ENCODE data around the gene NT5DC2. TPM values are rescaled to one million over a fixed set of nuclear protein-coding genes. Genes with fewer than 3 reads are reported as not detected.

NT5DC2 gene
- total RNA-seq, 1 donor from 2014 or later: 309 TPM

DNA sequence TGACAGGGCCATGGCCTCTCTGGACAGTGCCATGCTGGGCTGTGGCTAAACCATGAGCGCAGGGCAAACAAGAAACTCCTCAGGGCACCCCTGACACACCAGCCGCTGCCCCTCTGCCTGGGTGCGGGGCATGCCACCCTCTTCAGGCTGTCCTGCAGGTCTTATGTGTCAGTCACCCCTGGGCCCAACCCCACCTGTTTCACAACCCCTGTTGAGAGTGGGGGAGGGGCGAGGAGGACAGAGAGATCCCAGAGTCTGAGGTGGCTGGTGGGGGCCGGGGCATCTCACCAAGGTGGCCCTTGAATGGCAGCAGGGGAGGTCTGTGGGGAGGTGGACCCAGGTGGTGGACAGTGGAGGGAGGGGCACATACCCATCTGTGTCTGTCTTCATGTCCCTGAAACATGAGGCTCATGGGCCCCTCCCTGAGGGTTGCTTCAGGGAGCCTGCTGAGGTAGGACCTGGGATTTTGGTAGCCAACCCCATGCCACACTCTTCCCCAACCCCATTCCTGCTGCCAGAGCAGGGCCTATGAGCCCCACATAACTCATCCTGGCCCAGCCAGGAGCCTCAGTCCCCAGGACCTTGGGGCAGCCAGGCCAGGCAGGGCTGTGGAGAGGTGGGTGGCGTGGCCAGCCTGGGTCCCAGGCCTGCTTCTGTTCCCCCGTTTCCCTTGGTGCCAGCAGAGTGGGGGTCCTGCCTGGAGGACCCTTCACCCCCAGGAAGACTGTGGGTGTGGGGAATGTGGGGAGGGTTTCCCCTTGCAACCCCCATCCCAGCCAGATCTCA is 40.2 kb downstream of the NT5DC2 start:
- DNase-seq (ENCODE audit: low spot score): no peak
- no peaks in the 10 kb centered on the region for H3K27me3 Mint-ChIP-seq (ENCODE audit: low read depth)
- peaks cover 4% of the 10 kb centered on the region for H3K4me1 Mint-ChIP-seq (ENCODE audit: low read depth)
- H3K9me3 Mint-ChIP-seq (ENCODE audit: low read depth): no peaks in the 10 kb centered on the region
- H3K36me3 Mint-ChIP-seq (ENCODE audit: low read depth): peaks cover 21% of the 10 kb centered on the region
- no peak overlapping the region for H3K27ac Mint-ChIP-seq (ENCODE audit: unreplicated experiment)
- no peak overlapping the region for H3K4me3 Mint-ChIP-seq (ENCODE audit: unreplicated experiment)
- TF ChIP-seq, protein P1, sequence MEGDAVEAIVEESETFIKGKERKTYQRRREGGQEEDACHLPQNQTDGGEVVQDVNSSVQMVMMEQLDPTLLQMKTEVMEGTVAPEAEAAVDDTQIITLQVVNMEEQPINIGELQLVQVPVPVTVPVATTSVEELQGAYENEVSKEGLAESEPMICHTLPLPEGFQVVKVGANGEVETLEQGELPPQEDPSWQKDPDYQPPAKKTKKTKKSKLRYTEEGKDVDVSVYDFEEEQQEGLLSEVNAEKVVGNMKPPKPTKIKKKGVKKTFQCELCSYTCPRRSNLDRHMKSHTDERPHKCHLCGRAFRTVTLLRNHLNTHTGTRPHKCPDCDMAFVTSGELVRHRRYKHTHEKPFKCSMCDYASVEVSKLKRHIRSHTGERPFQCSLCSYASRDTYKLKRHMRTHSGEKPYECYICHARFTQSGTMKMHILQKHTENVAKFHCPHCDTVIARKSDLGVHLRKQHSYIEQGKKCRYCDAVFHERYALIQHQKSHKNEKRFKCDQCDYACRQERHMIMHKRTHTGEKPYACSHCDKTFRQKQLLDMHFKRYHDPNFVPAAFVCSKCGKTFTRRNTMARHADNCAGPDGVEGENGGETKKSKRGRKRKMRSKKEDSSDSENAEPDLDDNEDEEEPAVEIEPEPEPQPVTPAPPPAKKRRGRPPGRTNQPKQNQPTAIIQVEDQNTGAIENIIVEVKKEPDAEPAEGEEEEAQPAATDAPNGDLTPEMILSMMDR (IDR thresholded peaks at IDR 0.05): no peak

DNA sequence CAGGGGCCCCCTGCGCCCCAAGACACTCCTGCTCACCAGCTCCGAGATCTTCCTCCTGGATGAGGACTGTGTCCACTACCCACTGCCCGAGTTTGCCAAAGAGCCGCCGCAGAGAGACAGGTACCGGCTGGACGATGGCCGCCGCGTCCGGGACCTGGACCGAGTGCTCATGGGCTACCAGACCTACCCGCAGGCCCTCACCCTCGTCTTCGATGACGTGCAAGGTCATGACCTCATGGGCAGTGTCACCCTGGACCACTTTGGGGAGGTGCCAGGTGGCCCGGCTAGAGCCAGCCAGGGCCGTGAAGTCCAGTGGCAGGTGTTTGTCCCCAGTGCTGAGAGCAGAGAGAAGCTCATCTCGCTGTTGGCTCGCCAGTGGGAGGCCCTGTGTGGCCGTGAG is 41.6 kb downstream of the NT5DC2 start:
- peaks cover 4% of the 10 kb centered on the region for H3K4me1 Mint-ChIP-seq (ENCODE audit: low read depth)
- no peak for DNase-seq (ENCODE audit: low spot score)
- peaks cover 30% of the 10 kb centered on the region for H3K36me3 Mint-ChIP-seq (ENCODE audit: low read depth)
- no peaks in the 10 kb centered on the region for H3K9me3 Mint-ChIP-seq (ENCODE audit: low read depth)
- no peak overlapping the region for H3K4me3 Mint-ChIP-seq (ENCODE audit: unreplicated experiment)
- TF ChIP-seq, protein P1 (IDR thresholded peaks at IDR 0.05): no peak
- no peaks in the 10 kb centered on the region for H3K27me3 Mint-ChIP-seq (ENCODE audit: low read depth)
- H3K27ac Mint-ChIP-seq (ENCODE audit: unreplicated experiment): no peak overlapping the region

DNA sequence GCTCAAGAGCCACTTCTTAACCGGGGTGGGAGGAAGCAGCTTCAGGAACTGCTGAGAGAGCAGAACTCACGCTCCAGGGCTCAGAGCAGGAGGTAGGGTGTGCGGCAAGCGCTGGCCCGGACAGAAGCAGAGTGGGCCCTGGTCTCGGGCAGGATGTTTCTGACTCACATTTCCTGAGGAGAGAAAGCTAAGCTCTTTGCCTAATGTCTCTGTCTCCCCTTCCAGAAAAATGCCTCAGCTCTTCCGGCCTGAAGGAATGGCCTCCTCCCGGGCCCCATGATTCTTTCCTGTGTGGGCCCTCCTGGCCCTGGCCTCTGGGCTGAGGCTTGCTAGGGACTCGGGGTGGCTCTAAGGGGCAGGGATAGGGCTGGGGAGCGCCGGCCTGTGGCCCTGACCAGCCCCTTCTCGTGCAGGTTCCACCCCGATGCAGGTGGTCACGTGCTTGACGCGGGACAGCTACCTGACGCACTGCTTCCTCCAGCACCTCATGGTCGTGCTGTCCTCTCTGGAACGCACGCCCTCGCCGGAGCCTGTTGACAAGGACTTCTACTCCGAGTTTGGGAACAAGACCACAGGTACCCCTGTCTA is 42.6 kb downstream of the NT5DC2 start:
- DNase-seq (ENCODE audit: low spot score): no peak
- Mint-ChIP-seq H3K36me3 (ENCODE audit: low read depth) (peaks cover 30% of the 10 kb centered on the region), H3K4me3 (ENCODE audit: unreplicated experiment) (no peak overlapping the region), H3K4me1 (ENCODE audit: low read depth) (peaks cover 4% of the 10 kb centered on the region), H3K27me3 (ENCODE audit: low read depth) (no peaks in the 10 kb centered on the region), H3K27ac (ENCODE audit: unreplicated experiment) (peak overlapping the region; percentile 57), H3K9me3 (ENCODE audit: low read depth) (no peaks in the 10 kb centered on the region)
- TF ChIP-seq, protein P1 (IDR thresholded peaks at IDR 0.05): no peak

DNA sequence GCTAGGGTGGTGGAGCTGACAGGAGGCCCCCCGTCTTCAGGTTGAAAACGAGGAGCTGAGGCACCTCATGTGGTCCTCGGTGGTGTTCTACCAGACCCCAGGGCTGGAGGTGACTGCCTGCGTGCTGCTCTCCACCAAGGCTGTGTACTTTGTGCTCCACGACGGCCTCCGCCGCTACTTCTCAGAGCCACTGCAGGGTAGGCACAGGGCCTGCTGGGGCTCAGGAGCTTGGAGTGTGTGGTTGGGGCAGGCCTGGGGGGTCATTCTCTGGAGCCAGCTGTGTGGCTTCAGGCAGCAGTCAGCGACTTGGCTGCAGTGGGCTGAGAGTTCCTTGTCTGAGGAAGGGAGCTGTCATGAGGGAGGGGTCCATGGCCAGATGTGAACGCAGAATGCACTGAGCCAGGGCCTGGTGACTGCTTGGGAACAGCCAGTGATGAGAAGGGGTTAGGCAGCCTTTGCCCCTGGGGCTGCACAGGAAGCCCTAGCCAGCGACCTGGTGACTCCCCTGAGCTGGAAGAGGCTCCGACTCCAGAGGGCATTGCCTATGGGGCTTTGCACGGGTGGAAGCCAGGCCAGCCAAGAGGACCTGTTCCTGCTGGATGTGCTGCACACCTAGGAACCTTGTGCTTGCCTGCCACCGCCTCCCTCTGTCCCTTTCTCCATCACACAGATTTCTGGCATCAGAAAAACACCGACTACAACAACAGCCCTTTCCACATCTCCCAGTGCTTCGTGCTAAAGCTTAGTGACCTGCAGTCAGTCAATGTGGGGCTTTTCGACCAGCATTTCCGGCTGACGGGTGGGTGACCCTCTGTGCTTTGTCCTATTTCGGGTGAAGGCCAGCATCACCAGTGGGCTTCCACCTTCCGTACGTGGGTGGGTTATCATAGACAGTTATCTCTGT is 43.4 kb downstream of the NT5DC2 start:
- H3K9me3 Mint-ChIP-seq (ENCODE audit: low read depth): no peaks in the 10 kb centered on the region
- TF ChIP-seq, protein P1 (IDR thresholded peaks at IDR 0.05): no peak
- H3K27ac Mint-ChIP-seq (ENCODE audit: unreplicated experiment): peak overlapping the region; percentile 57
- no peak overlapping the region for H3K4me3 Mint-ChIP-seq (ENCODE audit: unreplicated experiment)
- peaks cover 33% of the 10 kb centered on the region for H3K36me3 Mint-ChIP-seq (ENCODE audit: low read depth)
- no peaks in the 10 kb centered on the region for H3K27me3 Mint-ChIP-seq (ENCODE audit: low read depth)
- peaks cover 4% of the 10 kb centered on the region for H3K4me1 Mint-ChIP-seq (ENCODE audit: low read depth)
- no peak for DNase-seq (ENCODE audit: low spot score)

DNA sequence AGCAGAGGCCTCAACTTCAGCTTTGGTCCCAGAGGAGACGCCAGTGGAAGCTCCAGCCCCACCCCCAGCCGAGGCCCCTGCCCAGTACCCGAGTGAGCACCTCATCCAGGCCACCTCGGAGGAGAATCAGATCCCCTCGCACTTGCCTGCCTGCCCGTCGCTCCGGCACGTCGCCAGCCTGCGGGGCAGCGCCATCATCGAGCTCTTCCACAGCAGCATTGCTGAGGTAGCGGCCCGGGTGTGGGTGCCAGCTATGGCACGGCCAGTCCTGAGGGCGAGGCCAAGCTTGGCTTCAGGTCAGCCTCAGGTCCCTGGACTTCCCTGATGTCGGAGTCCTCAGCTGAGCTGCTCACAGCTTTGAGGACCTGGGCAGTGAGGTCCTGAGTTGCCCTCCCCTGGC is 44.2 kb downstream of the NT5DC2 start:
- Mint-ChIP-seq H3K36me3 (ENCODE audit: low read depth) (peaks cover 35% of the 10 kb centered on the region), H3K4me1 (ENCODE audit: low read depth) (peaks cover 4% of the 10 kb centered on the region), H3K27me3 (ENCODE audit: low read depth) (no peaks in the 10 kb centered on the region), H3K4me3 (ENCODE audit: unreplicated experiment) (no peak overlapping the region), H3K9me3 (ENCODE audit: low read depth) (no peaks in the 10 kb centered on the region), H3K27ac (ENCODE audit: unreplicated experiment) (no peak overlapping the region)
- TF ChIP-seq, protein P1 (IDR thresholded peaks at IDR 0.05): no peak
- DNase-seq (ENCODE audit: low spot score): no peak
